Glomerular endothelial cell (primary cell): ENCODE measurements around the gene HIRA. TPM values are rescaled to one million over a fixed set of nuclear protein-coding genes. Genes with fewer than 3 reads are reported as not detected.
"Not testable (repeated sequence)": the region's sequence is repeated elsewhere in the genome, so short reads cannot be mapped to it uniquely, and the experiment has no call there.

Experiments
- DNase-seq: peaks from one replicate; pipeline ENCODE4 v3.0.0-alpha.2; 2011; ENCODE audit warnings: low read depth, low spot score; ENCODE audit errors: extremely low read depth
- total RNA-seq: library from RNA; depleted of rRNA; stranded (reverse); fragments of >200 nt; gene quantifications from 2 replicates; pipeline ENCODE4 v1.2.3, GENCODE V29; 2015

The HIRA gene
- total RNA-seq, 1 donor from 2014 or later, result 32.6 TPM

- DNase-seq, result no peak
Measured at GRCh38 chr22:19443544-19444211, 12.1 kb upstream of the HIRA start.

- DNase-seq, result no peak
Measured at GRCh38 chr22:19442166-19442565, 10.6 kb upstream of the HIRA start.

- no peak for DNase-seq
Measured at GRCh38 chr22:19440411-19441195, 9.1 kb upstream of the HIRA start.

GRCh38 chr22:19438298-19438697 lies 6.8 kb upstream of the HIRA start:
- DNase-seq, result no peak

- not testable (repeated sequence) for DNase-seq
Measured at GRCh38 chr22:19436444-19437161, 5.1 kb upstream of the HIRA start.

- DNase-seq, result no peak
Measured at GRCh38 chr22:19434829-19435580, 3.5 kb upstream of the HIRA start.

GRCh38 chr22:19434401-19434800 lies 2.9 kb upstream of the HIRA start:
- DNase-seq, result no peak

- DNase-seq, result no peak
Measured at GRCh38 chr22:19432133-19432851, 759 bp upstream of the HIRA start, which contains the start of gene MRPL40. TSS of gene MRPL40 (plus strand) at chr22:19432545. CDS start at chr22:19432555, 10 bp downstream.

- DNase-seq, result no peak
Measured at GRCh38 chr22:19430890-19431541, 517 bp downstream of the HIRA start.

GRCh38 chr22:19429950-19430889 lies 1.3 kb downstream of the HIRA start:
- DNase-seq, result no peak

GRCh38 chr22:19424186-19424500 lies 7.4 kb downstream of the HIRA start:
- DNase-seq, result no peak

- DNase-seq, result no peak
Measured at GRCh38 chr22:19422440-19423301, 8.9 kb downstream of the HIRA start.

- DNase-seq, result no peak
Measured at GRCh38 chr22:19420321-19420720, 11.2 kb downstream of the HIRA start.

GRCh38 chr22:19419464-19420178 lies 11.9 kb downstream of the HIRA start:
- DNase-seq, result no peak

GRCh38 chr22:19419086-19419463 lies 12.5 kb downstream of the HIRA start:
- DNase-seq, result no peak

- no peak for DNase-seq
Measured at GRCh38 chr22:19412923-19413322, 18.6 kb downstream of the HIRA start.

- DNase-seq, result no peak
Measured at GRCh38 chr22:19412478-19412877, 19.1 kb downstream of the HIRA start.
